Esophagus squamous epithelium (tissue), 5 donors: ENCODE results near the gene SLC22A15. TPM values are rescaled to one million over a fixed set of nuclear protein-coding genes. Genes with fewer than 3 reads are reported as not detected.
A peak's percentile ranks its signal among the peaks of the same experiment; 100 is the strongest.

Experiments used
- DNase-seq: peaks from one replicate; lab custom pipeline; 2025; lab: John Stamatoyannopoulos, UW
- H3K27ac ChIP-seq, 4 donors: fragments of 200-600 bp; sonication (generic); one replicate each; pipeline ENCODE4 v1.5.1; 2016 to 2019; ENCODE audit warnings: mild to moderate bottlenecking in 1 of 4
- H3K27me3 ChIP-seq, 4 donors: fragments of 200-600 bp; sonication (generic); 1 replicate in 3 of 4; 2 replicates in 1 of 4; pipeline versions ENCODE4 v1.5.1 to v1.6.0; 2017 to 2021; ENCODE audit warnings: antibody characterized with exemption in 1 of 4
- H3K36me3 ChIP-seq, 3 donors: fragments of 200-600 bp; sonication (generic); one replicate each; pipeline ENCODE4 v1.5.1; 2016 to 2019
- H3K4me1 ChIP-seq, 3 donors: fragments of 200-600 bp; sonication (generic); one replicate each; pipeline ENCODE4 v1.5.1; 2017 to 2019
- H3K4me3 ChIP-seq, 4 donors: fragments of 200-600 bp; sonication (generic); 1 replicate in 3 of 4; 2 replicates in 1 of 4; pipeline ENCODE4 v1.5.1; 2016 to 2019; ENCODE audit warnings: mild to moderate bottlenecking in 2 of 4, moderate library complexity in 1 of 4
- H3K9me3 ChIP-seq, 3 donors: fragments of 200-600 bp; sonication (generic); one replicate each; pipeline ENCODE4 v1.5.1; 2016 to 2019
- POLR2A ChIP-seq, 4 donors: fragments of 450-650 bp; IDR thresholded peaks; one replicate each; pipeline ENCODE4 v1.6.1; 2017; ENCODE audit warnings: antibody characterized with exemption in 4 of 4, mild to moderate bottlenecking in 4 of 4, moderate library complexity in 3 of 4
- WGBS, 2 donors: methylation state at CpG; one replicate each; pipeline ENCODE4 v1.1.5; 2018; 5-methylcytosine and 5-hydroxymethylcytosine counted together
- intact Hi-C: fragments of 100-400 bp; cut with DNase I; formaldehyde crosslinking; loops from one replicate; pipeline ENCODE4 v1.15.0; 2022
- total RNA-seq, 4 donors: library from RNA; depleted of rRNA; stranded (reverse); fragments of >200 nt; gene quantifications; one replicate each; pipeline ENCODE4 v1.1.0, GENCODE V29; 2016
- TF ChIP-seq, protein P1 (sequence below), 6 experiments: fragments of 450-650 bp in 4 of 6; fragments of 200-600 bp in 2 of 6; sonication (generic) in 2 of 6; IDR thresholded peaks; one replicate each; pipeline ENCODE4 v1.5.1; 2016 to 2019; ENCODE audit warnings: antibody characterized with exemption in 6 of 6, mild to moderate bottlenecking in 4 of 6, moderate library complexity in 4 of 6
- donor health status: DM: yes; HTN: yes; CAD: no.

Gene SLC22A15
- total RNA-seq, 4 donors from 2014 or later: 7.2 to 12.0 (median 9.4) TPM

DNA sequence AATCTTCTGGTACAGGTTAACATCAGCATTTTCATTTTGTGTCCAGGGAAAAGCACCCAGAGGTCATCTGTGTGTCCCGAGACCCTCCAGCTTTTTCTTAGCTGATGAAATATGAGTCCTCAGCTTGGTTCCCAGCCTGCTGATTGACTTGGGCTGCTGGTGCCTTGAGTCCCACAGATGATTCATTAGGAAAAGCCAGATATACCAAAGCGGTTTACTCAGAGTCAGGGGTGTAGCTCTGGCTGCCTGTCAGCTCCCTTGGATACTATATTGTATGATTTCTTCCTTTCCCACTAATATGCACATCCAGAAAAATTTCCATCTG lies 91.2 kb downstream of the SLC22A15 start:
- Histone ChIP-seq H3K27me3 (no peaks in the 10 kb centered on the region), H3K4me1 (peaks cover 0 to 6% (median 0%) of the 10 kb centered on the region in 3 donors), H3K4me3 (no peak overlapping the region), H3K9me3 (no peaks in the 10 kb centered on the region), H3K27ac (peak overlapping the region in 3 of 4 donors; percentile 24 to 67 (median 65)), H3K36me3 (peaks cover 0 to 75% (median 0%) of the 10 kb centered on the region in 3 donors)
- 62 to 67% methylated on average over 2 of the region's 2 CpGs for WGBS, 2 donors
- TF ChIP-seq POLR2A (IDR thresholded peaks at IDR 0.05): no peak
- TF ChIP-seq, protein P1, sequence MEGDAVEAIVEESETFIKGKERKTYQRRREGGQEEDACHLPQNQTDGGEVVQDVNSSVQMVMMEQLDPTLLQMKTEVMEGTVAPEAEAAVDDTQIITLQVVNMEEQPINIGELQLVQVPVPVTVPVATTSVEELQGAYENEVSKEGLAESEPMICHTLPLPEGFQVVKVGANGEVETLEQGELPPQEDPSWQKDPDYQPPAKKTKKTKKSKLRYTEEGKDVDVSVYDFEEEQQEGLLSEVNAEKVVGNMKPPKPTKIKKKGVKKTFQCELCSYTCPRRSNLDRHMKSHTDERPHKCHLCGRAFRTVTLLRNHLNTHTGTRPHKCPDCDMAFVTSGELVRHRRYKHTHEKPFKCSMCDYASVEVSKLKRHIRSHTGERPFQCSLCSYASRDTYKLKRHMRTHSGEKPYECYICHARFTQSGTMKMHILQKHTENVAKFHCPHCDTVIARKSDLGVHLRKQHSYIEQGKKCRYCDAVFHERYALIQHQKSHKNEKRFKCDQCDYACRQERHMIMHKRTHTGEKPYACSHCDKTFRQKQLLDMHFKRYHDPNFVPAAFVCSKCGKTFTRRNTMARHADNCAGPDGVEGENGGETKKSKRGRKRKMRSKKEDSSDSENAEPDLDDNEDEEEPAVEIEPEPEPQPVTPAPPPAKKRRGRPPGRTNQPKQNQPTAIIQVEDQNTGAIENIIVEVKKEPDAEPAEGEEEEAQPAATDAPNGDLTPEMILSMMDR (IDR thresholded peaks at IDR 0.05): no peak
- no peak for DNase-seq
- intact Hi-C loops: no loop called here

DNA sequence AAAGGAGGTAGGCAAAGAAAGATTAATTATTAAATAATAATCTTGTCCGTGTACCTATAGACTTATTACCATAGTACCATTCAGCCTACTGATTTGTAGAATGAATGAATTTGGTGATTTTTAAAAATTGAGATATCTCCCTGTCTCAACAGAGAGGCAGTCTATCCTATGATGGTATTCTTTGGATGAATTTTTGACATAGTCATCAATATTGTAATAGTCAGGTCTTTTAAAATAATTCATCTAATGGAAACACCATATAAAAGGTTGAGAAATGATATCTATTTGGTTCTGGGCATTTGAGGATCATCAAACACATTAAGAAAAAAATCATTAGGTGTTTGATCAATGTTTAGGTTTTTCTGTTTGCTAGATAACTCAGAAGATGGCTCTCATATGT lies 99.3 kb downstream of the SLC22A15 start:
- DNase-seq: no peak
- intact Hi-C loops: no loop called here
- WGBS, 2 donors: 0% methylated on average over 1 of the region's 1 CpG
- peaks cover 0 to 27% (median 0%) of the 10 kb centered on the region in 3 donors for H3K36me3 ChIP-seq
- H3K4me1 ChIP-seq: no peaks in the 10 kb centered on the region
- no peak overlapping the region for H3K27ac ChIP-seq
- H3K27me3 ChIP-seq: no peaks in the 10 kb centered on the region
- H3K4me3 ChIP-seq: no peak overlapping the region
- H3K9me3 ChIP-seq: no peaks in the 10 kb centered on the region
- TF ChIP-seq POLR2A (IDR thresholded peaks at IDR 0.05): no peak
- TF ChIP-seq, protein P1 (IDR thresholded peaks at IDR 0.05): no peak

DNA sequence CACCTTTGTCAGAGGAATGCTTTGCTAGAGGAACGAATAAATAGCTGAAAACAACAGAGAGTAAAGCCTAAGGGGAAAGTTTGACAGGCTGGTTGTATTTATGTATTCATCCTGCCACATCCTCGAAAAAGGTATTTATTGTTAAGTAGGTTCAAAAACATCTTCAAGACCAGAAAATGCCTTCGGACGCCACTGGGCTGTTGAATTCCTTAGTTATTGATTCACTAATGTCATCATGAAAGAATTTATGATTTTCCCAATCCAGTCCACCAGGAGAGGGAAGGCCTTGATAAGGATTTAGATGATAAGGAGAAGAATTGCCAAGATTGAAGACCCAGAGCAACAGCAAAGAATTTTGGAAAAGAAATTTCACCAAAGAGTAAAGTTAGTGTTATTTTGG lies 99.7 kb downstream of the SLC22A15 start:
- intact Hi-C loops: no loop called here
- Histone ChIP-seq H3K27me3 (no peaks in the 10 kb centered on the region), H3K4me3 (no peak overlapping the region), H3K27ac (no peak overlapping the region), H3K36me3 (peaks cover 0 to 23% (median 0%) of the 10 kb centered on the region in 3 donors), H3K9me3 (no peaks in the 10 kb centered on the region), H3K4me1 (no peaks in the 10 kb centered on the region)
- TF ChIP-seq POLR2A (IDR thresholded peaks at IDR 0.05): no peak
- TF ChIP-seq, protein P1 (IDR thresholded peaks at IDR 0.05): no peak
- DNase-seq: no peak
- 75 to 76% methylated on average over 4 of the region's 4 CpGs for WGBS, 2 donors

DNA sequence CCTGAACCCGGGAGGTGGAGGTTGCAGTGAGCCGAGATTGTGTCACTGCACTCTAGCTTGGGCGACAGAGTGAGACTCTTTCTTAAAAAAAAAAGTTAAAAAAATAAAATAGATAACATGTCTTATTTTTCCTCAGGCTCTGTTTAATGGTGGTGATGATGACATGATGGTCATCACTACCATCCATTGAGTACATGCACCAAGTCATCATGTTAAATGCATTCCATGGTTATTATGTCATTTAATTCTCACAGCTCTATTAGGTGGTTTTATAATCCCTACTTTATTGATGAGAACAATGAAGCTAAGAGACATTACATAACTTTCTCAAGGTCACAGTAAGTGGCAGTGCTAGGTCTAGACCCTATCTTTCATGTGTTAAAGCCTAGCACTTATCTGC lies 100.5 kb downstream of the SLC22A15 start:
- no peak for DNase-seq

DNA sequence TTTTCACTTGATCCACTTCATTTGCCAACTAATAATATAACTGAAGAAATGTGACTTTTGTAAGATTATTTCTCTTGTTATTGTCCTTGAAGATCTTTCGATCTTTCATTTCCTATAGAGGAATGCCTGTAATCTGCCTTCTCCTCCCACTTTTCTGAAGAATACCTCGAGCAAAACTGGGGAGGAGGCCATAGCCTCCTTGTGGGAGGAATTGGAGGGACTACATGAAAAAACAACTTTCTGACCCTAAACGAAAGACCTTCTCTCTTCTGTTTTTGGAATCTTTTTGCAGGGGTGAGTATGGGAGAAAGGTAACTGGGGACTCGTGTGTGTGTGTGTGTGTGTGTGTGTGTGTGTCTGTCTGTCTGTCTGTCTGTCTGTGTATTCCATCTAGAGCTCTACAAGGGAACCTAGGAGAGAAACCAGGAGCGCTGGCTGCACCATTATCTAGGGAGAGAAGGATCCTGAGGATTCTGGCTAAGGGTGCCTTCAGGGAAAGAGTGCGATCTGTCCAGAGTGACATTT lies 102.4 kb downstream of the SLC22A15 start:
- H3K4me1 ChIP-seq: no peaks in the 10 kb centered on the region
- intact Hi-C loops: no loop called here
- no peaks in the 10 kb centered on the region for H3K9me3 ChIP-seq
- no peaks in the 10 kb centered on the region for H3K27me3 ChIP-seq
- H3K4me3 ChIP-seq: no peak overlapping the region
- H3K36me3 ChIP-seq: peaks cover 0 to 7% (median 0%) of the 10 kb centered on the region in 3 donors
- no peak overlapping the region for H3K27ac ChIP-seq
- TF ChIP-seq, protein P1 (IDR thresholded peaks at IDR 0.05): no peak
- TF ChIP-seq POLR2A (IDR thresholded peaks at IDR 0.05): no peak
- no peak for DNase-seq
- WGBS, 2 donors: 59 to 68% methylated on average over 6 of the region's 6 CpGs

More for the DNA sequence above, 100.5 kb downstream of the SLC22A15 start:
- TF ChIP-seq POLR2A (IDR thresholded peaks at IDR 0.05): no peak
- TF ChIP-seq, protein P1 (IDR thresholded peaks at IDR 0.05): no peak
- Histone ChIP-seq H3K27me3 (no peaks in the 10 kb centered on the region), H3K4me3 (no peak overlapping the region), H3K9me3 (no peaks in the 10 kb centered on the region), H3K4me1 (no peaks in the 10 kb centered on the region), H3K36me3 (peaks cover 0 to 17% (median 0%) of the 10 kb centered on the region in 3 donors), H3K27ac (no peak overlapping the region)
- WGBS, 2 donors: 90 to 93% methylated on average over 3 of the region's 3 CpGs
- intact Hi-C loops: no loop called here
